Activated naive CD8-positive, alpha-beta T cell treated with anti-CD3 and anti-CD28 coated beads, Interleukin-2, amount 50 U/mL, for 16 hours (primary cell): ENCODE results near the gene PLCH1.

Experiments
- DNase-seq: peaks from one replicate; pipeline ENCODE4 v3.0.0-alpha.2; 2020; ENCODE audit warnings: low read depth, low spot score

PLCH1 gene

DNA sequence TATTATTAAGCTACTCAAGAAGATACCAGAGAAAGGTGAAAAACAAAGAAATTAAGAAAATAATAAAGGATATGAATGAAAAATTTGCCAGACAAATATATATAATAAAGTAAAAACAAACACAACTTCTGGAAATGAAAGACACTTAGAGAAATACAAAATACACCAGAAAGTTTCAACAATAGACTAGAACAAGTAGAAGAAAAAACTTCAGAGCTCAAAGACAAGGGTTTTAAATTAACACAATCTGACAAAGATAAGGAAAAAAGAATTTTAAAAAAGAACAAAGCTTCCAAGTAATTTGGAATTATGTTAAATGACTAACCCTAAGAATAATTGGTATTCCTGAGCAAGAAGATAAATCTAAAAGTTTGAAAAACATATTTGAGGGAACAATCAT is 135.3 kb downstream of the PLCH1 start:
- DNase-seq = no peak

GRCh38 chr3:155608228-155608920 is 136.5 kb downstream of the PLCH1 start:
- DNase-seq = no peak

DNA sequence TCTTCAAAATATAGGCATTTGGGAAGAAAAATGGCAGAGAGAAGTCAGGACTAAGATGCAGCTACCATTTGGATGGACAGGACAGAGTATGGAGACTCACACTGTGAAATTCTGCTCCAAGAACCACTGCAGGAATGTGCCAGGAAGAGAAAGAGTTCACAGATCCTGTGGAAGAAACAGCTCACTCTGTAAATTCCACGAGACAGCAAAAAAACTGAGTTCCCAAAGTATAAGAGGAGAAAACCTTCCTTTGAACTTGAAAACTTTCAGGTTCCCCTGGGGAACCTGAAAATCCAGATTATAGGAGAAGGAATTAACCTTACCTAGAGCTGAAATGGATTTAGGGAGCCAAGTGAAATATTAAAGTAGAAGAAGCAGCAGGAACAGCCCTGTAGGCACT is 137.1 kb downstream of the PLCH1 start:
- DNase-seq = no peak

- no peak for DNase-seq
Observed at GRCh38 chr3:155605571-155605970, 139.3 kb downstream of the PLCH1 start.

- no peak for DNase-seq
Observed at GRCh38 chr3:155604967-155605366, 139.9 kb downstream of the PLCH1 start.

DNA sequence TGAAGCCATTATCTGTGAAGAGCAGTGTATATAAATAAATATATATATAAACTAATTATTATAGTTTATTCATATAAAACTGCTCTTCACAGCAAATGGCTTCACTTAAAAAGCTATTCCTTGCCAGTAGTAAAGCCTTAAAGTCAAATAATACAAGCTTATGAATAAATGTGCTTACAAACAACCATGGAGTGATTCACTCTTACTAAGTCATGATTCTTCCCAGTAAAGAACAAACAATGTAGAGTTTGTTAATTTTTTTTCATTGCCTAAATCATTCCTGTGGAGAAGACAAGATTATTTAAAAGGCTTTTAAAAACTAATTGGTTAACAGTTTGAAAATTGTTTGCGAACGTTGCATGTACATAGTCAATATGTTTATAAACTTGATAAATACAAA is 140.7 kb downstream of the PLCH1 start:
- no peak for DNase-seq

- DNase-seq = no peak
Observed at GRCh38 chr3:155603302-155603701, 141.6 kb downstream of the PLCH1 start.

DNA sequence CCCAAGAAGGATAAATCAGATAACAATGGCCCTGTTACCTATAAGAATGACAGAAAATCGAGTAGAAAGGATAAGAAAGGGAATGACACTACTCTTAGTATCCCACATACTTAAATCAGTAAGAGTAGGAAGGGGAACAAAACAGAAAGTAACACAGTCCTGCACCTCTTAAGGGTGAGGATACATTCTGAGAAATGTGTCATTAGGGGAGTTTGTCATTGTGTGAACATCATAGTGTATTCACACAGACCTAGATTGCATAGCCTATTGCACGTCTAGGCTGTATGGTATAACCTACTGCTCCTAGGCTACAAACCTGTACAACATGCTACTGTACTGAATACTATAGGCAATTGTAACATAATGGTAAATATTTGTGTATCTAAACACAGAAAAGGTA is 142.6 kb downstream of the PLCH1 start:
- no peak for DNase-seq

DNA sequence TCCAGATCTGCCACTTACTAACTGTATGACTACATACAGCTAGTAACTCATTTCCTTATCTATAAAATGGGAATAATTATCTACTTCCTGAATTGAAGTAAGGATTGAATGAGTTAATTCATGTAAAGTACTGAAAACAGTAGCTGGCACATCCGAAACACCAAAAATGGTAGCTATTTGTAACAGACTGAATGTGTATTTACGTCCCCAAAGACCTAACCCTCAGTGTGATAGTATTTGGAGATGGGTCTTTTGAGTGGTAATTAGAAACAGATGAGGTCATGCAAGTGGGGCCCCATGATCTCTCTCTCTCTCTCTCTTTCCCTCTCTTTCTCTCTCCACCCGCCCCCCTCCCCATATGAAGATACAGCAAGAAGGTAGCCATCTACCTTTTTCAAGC is 146.2 kb downstream of the PLCH1 start:
- no peak for DNase-seq

DNA sequence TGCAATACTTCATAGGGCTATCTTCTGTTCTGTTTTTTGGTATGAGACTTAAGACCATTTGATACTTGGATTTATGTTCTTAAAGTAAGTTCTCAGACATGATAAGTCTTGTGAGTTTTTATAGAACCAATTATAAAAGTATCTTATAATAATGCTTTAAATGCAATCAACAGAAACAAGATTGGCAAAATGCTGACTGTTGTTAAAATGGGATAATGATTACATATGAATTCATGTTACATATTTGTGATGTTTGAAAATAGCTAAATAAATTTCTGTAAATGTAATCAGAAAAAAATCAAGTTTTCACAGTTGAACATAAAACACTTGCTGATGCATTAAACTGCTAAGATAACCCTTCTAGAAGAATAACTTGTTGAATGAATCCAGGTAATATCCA is 148.3 kb downstream of the PLCH1 start:
- DNase-seq = no peak

DNA sequence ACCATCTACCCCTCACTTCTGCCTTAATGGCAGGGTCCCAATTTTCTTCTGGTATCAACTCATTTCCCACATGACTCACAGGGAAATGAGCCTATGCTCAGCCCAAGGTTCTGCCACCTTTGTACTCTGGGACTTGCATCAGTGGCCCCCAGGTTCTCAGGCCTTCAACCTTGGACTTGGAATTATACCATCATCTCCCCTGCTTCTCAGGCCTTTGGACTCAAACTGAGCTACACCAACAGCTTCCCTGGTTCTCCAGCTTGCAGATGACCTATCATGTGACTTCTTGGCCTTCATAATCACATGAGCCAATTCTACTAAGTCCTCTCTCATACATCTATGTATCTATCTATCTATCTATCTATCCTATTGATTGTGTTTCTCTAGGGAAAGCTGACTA is 149.5 kb downstream of the PLCH1 start:
- no peak for DNase-seq

- no peak for DNase-seq
Observed at GRCh38 chr3:155594526-155595187, 150.2 kb downstream of the PLCH1 start.

GRCh38 chr3:155587581-155587980 is 157.3 kb downstream of the PLCH1 start:
- DNase-seq = no peak

- DNase-seq = no peak
Observed at GRCh38 chr3:155585384-155585783, 159.5 kb downstream of the PLCH1 start.

DNA sequence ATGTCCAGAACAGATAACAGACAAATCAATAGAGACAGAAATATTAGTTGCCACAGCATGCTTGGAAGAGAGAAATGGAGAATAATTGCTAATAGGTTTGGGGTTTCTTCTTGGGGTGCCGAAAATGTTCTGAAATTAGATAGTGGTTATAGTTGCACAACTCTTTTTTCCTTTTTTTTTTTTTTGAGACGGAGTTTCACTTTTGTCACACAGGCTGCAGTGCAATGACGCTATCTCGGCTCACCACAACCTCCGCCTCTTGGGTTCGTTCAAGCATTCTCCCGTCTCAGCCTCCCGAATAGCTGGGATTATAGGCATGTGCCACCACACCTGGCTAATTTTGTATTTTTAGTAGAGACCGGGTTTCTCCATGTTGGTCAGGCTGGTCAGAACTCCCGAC is 163.3 kb downstream of the PLCH1 start:
- DNase-seq = no peak

- DNase-seq = no peak
Observed at GRCh38 chr3:155572085-155572484, 172.8 kb downstream of the PLCH1 start.

GRCh38 chr3:155568295-155568694 is 176.6 kb downstream of the PLCH1 start:
- DNase-seq = no peak

GRCh38 chr3:155560594-155560993 is 184.3 kb downstream of the PLCH1 start:
- DNase-seq = no peak

DNA sequence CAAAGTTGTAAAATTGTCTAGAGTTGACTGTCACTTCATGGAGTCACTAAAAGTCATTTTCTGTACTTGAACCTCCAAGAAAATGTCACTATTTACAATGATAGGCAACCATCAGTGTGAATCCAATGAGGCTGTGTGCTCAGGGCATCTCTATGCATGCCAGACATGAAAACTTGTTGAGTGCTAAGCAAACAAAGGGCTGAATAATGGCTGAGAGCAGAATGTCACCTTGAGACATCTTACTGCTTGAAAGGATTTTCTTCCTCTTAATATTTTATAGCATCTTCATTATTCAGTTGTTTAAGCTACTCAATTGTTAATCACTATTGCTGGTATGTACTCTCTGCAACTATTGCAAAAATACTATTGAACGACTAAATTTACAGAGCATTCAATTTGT is 184.7 kb downstream of the PLCH1 start:
- DNase-seq = no peak

GRCh38 chr3:155556531-155556930 is 188.3 kb downstream of the PLCH1 start:
- DNase-seq = no peak

DNA sequence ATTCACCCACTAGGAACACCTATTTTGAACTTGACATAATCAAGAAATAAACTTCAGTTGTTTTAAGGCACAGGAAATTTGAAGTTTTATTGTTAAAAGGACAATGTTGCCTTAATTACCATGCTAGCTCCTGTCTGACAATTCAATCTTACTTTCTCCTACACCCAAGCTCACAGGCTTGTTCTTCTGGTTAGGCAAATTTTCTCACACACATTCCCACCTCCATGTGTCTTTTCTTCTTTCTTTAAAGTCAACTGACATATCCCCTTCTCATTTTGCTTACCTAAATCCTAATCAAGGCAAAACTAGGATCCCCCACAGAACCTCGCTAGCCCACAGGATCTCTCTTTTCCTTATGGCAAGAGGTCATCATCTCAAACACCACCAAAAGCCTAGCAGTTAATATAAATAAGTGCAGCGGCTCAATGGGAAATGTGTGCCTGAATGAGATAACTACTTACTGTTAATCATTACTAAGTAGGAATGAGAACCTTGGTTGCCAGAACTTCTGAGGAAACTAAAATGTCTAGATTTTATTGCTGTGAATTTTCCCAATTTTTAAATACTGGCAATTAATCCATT is 189.3 kb downstream of the PLCH1 start:
- DNase-seq = no peak

GRCh38 chr3:155554777-155555451 is 190.0 kb downstream of the PLCH1 start:
- no peak for DNase-seq

- no peak for DNase-seq
Observed at GRCh38 chr3:155553780-155554179, 191.1 kb downstream of the PLCH1 start.
